ENCODE data around the gene TCERG1L.
"Not testable (repeated sequence)": the region's sequence is repeated elsewhere in the genome, so short reads cannot be mapped to it uniquely, and the experiment has no call there.

TCERG1L gene

GRCh38 chr10:131246775-131247174, 64.7 kb downstream of the TCERG1L start:
- no peak for DNase-seq

- no peak for DNase-seq
Measured at GRCh38 chr10:131246089-131246488, 65.4 kb downstream of the TCERG1L start.

- no peak for DNase-seq
Measured at GRCh38 chr10:131245475-131246059, 66.0 kb downstream of the TCERG1L start.

GRCh38 chr10:131244836-131245235, 66.7 kb downstream of the TCERG1L start:
- no peak for DNase-seq

- DNase-seq = no peak
Measured at GRCh38 chr10:131243076-131243475, 68.4 kb downstream of the TCERG1L start.

- DNase-seq = no peak
Measured at GRCh38 chr10:131242007-131242406, 69.5 kb downstream of the TCERG1L start.

GRCh38 chr10:131240691-131241090, 70.8 kb downstream of the TCERG1L start:
- DNase-seq = no peak

- DNase-seq = no peak
Measured at GRCh38 chr10:131239926-131240325, 71.6 kb downstream of the TCERG1L start.

- no peak for DNase-seq
Measured at GRCh38 chr10:131239450-131239849, 72.1 kb downstream of the TCERG1L start.

GRCh38 chr10:131238669-131239280, 72.7 kb downstream of the TCERG1L start:
- no peak for DNase-seq

GRCh38 chr10:131237991-131238651, 73.4 kb downstream of the TCERG1L start:
- DNase-seq = no peak

GRCh38 chr10:131234606-131235005, 76.9 kb downstream of the TCERG1L start:
- DNase-seq = not testable (repeated sequence)

- no peak for DNase-seq
Measured at GRCh38 chr10:131233611-131234258, 77.8 kb downstream of the TCERG1L start.

GRCh38 chr10:131231965-131232541, 79.5 kb downstream of the TCERG1L start:
- DNase-seq = no peak

GRCh38 chr10:131231323-131231964, 80.1 kb downstream of the TCERG1L start:
- DNase-seq = no peak

GRCh38 chr10:131230641-131231322, 80.7 kb downstream of the TCERG1L start:
- DNase-seq = no peak

GRCh38 chr10:131230166-131230565, 81.4 kb downstream of the TCERG1L start:
- DNase-seq = no peak

GRCh38 chr10:131227163-131227740, 84.3 kb downstream of the TCERG1L start:
- DNase-seq = no peak

- no peak for DNase-seq
Measured at GRCh38 chr10:131226446-131227162, 84.9 kb downstream of the TCERG1L start.

- no peak for DNase-seq
Measured at GRCh38 chr10:131224106-131224505, 87.4 kb downstream of the TCERG1L start.

GRCh38 chr10:131223422-131223821, 88.1 kb downstream of the TCERG1L start:
- no peak for DNase-seq

Data from hippocampal formation (tissue), 2 donors.